GM12874 (cell line): ENCODE data around the gene PEA15.

Experiments
- TF ChIP-seq, protein P1 (sequence below): IDR thresholded peaks from 2 replicates; pipeline ENCODE4 v1.5.1; 2011; ENCODE audit warnings: low read depth, mild to moderate bottlenecking, control low read depth, low read length, moderate library complexity; ENCODE audit not compliant: insufficient read depth

Gene PEA15

DNA sequence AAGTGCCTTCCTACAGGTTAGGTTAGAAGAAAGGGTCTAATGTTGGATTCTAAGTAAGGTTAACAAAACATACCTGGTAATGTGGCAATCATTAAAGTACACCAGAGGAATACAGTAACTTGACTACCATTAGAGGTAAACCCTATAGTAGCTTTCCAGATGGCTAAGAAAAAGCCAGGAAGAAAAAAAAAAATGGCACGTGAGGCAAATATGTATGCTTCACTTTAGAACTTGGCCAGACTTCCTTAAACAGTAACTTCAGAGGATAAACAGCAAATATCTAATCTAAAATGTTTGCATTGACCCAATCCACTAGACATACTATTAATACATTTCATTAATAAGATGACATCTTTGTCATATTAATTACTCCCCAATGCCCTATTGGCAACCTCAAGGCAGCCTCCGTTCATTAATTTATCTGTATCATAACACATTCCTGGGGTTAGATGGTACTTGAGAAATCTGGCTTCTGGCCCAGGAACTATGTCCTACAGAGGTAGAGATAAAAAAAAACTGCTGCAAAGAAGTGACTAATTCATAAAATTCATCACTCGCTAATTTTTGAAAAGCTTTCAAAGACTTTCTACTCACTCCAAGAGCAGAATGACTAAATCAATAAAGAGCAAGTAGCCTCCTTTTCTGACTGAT lies 51.3 kb downstream of the PEA15 start:
- TF ChIP-seq, protein P1, sequence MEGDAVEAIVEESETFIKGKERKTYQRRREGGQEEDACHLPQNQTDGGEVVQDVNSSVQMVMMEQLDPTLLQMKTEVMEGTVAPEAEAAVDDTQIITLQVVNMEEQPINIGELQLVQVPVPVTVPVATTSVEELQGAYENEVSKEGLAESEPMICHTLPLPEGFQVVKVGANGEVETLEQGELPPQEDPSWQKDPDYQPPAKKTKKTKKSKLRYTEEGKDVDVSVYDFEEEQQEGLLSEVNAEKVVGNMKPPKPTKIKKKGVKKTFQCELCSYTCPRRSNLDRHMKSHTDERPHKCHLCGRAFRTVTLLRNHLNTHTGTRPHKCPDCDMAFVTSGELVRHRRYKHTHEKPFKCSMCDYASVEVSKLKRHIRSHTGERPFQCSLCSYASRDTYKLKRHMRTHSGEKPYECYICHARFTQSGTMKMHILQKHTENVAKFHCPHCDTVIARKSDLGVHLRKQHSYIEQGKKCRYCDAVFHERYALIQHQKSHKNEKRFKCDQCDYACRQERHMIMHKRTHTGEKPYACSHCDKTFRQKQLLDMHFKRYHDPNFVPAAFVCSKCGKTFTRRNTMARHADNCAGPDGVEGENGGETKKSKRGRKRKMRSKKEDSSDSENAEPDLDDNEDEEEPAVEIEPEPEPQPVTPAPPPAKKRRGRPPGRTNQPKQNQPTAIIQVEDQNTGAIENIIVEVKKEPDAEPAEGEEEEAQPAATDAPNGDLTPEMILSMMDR, result no peak

- TF ChIP-seq, protein P1, result no peak
These were observed 52.3 kb downstream of the PEA15 start for GRCh38 chr1:160257411-160258015.

DNA sequence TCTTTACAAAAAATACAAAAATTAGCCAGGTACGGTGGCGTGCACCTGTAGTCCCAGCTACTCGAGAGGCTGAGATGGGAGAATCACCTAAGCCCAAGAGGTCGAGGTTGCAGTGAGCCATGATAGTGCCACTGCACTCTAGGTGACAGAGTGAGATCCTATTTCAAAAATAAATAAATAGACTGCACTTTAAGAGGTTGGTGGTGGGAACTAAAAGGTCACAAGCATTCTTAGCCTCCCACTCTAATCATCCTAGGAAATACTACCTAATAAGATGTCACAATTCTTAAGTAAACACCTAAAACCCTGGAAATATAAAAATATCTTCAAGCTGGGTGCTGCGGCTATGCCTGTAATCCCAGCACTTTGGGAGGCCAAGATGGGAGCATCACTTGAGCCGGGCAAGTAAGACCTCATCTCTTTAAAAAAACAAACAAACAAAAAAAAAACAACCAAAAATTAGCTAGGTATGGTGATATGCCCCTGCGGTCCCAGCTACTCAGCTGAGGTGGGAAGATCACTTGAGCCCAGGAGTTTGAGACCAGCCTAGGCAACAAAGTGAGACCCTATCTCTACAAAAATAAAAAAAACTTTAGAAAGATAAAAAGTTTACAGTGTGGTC lies 53.1 kb downstream of the PEA15 start:
- TF ChIP-seq, protein P1, result no peak

GRCh38 chr1:160260406-160261382 lies 55.5 kb downstream of the PEA15 start:
- TF ChIP-seq, protein P1, result no peak

GRCh38 chr1:160261556-160261892 lies 56.3 kb downstream of the PEA15 start:
- TF ChIP-seq, protein P1, result no peak

DNA sequence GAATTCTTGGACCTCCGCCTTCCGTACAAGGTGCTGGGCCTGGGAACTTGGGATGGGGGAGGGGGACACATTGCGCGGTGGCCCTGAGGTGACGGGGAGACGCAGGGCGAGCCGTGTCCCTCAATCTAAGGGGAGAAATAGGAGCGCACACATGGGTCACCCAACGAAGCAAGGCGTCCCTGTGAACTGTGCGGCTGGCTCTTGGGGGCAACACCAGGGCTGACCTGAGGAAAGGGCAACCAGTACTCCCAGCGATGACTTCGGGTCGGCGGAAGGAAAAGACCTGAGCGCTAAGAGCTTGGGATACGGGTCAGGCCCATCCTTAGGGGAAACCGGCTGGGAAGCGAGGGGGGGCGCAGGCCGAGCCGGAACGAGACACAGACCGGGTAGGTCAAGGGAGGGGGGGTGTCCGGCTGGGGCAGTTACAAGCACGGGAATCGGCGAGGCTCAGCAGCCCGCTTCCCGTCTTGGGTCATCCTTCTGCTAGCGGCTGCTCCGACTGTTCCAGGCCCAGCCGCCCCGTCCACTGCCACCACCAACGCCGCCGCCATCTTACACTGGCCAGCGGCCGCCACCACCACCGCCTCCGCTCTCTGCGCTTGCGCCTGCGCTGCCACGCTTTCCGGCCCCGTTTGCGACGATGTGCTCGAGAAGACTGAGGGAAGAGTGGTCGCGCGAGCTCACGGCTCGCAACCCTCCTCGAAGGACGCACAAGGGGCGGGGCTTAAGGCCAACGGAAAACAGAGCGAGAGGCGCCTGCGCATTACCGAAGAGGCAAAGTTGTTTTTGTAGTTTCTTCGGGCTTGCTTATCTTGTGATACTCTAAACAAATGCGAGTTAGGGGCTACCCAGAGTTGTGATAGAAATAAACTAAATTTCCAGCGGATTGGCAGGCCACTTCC lies 57.0 kb downstream of the PEA15 start, which contains the start of gene DCAF8:
DCAF8 (minus strand) TSS at position 657 of the 902 bp plus-strand sequence. CDS start 18,541 bp downstream, outside the sequence.
- TF ChIP-seq, protein P1, result no peak
